Activated effector memory CD4-positive, alpha-beta T cell treated with Interleukin-2 at 50 U/mL for 16 hours (primary cell): ENCODE data around the gene COL18A1.
"Not testable (repeated sequence)": the region's sequence is repeated elsewhere in the genome, so short reads cannot be mapped to it uniquely, and the experiment has no call there.

ENCODE experiments used
- DNase-seq: peaks from one replicate; pipeline ENCODE4 v3.0.0-alpha.2; 2020

The COL18A1 gene

DNA sequence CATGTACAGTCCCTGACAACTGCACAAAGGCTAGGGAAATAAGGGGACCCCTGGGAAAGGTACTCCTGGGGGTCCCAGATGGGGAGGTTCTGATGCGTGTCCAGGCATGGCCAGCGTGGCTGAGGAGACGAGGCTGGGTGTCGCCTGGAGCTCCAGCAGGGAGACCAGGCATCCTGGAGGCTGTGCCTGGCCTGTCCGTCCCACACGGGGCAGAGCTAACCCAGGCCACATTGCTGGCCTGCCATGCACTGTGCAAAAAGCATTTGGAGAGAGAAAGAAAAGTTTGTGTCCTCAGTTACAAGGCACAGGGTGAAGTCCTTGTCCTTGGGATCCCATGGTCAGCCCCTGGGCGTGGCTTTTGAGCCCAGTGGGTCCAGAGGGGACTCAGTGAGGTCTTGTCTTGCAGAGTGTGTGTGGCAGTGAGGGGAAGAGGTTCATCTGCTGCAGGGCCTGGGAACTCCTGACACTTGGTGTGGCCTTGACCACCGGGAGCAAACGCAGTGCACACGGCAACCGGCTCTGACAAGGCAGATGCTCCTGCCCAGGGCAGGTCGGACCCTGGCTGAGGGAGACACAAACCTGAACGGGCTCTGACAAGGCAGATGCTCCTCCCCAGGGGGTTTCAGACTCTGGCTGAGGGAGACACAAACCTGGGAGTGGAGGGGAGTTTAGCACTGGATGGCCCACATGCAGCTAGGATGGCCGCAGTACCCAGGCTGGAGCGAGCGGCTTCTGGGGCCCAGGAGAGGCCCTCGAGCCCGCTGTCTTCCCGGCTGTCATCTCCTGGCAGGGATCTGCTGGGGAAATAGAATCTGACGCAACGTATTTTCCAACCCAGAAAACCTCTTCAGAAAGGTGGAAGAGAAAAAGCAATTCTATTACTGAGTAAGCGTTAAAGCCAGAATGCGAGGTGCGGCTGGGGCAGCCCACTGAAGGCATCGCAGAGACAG is 37.3 kb upstream of the COL18A1 start:
- DNase-seq, result no peak

DNA sequence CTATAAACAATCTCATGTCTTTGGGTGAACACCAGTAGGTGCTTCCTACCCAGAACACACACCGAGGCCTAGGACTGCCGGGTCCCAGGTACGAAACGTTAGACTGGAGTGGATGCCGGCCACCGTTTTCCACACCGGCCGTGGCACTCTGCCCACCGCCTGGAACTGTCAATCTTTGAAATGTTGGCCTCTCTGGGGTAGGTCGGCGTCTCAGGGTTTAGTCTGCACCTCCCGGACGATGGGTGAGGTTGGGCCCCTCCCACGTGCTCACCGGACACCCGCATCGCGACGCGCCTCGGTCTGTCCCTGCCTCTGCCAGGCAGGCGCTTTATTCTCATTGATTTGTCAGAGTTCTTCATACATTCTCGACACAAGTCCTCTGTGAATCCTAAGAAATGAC is 35.9 kb upstream of the COL18A1 start:
- not testable (repeated sequence) for DNase-seq

DNA sequence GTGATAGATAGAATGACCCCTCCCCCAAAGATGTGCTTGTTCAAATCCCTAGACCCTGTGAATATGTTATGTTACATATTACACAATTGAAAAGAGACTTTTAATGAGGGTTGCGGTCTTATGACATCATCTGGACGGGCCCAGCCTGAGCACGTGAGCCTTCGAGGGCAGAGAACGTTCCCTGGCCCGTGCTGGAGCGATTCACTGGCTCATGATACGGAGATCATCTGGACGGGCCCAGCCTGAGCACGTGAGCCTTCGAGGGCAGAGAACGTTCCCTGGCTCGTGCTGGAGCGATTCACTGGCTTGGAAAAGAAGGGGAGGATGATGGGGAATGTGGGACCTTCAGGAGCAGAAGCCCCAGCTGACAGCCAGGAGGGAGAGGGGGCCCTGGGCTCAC is 34.4 kb upstream of the COL18A1 start:
- DNase-seq, result no peak

DNA sequence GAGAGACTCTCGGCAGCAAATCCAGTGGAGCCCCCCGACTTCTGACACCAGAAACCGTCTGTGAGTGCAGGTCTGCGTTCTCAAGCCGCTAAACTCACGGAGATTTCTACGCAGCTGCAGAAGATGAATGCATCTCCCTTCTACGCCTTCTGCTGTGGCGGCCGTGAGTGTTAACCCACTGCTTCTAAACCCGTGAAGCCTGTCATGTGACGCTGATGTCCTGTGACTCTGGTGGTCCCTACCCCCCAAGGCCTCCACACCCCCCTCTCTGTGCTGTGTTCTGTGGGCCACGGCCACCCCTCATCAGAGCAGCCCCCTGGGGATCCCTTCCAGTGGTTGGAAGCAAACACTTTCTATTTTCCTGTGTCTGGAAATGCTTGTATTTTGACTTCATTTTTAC is 33.9 kb upstream of the COL18A1 start:
- no peak for DNase-seq

DNA sequence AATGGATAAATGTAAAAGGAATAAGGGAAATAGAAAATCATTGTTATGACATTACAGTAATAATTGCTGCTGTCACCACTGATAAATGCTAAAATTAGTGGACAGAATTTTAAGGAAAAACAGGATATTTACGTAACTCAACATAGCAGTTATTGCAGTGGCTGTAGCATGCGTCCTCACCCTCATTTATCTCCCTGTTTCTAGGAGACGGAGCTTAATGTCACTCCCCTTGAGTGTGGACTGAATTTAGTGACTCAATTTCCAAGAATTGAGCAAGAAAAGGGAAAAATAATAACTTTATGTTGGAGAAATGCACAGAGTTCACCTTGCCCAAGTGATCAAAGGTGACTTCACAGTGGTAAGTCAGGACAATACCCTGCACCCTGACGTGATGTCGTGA is 33.3 kb upstream of the COL18A1 start:
- DNase-seq, result no peak

DNA sequence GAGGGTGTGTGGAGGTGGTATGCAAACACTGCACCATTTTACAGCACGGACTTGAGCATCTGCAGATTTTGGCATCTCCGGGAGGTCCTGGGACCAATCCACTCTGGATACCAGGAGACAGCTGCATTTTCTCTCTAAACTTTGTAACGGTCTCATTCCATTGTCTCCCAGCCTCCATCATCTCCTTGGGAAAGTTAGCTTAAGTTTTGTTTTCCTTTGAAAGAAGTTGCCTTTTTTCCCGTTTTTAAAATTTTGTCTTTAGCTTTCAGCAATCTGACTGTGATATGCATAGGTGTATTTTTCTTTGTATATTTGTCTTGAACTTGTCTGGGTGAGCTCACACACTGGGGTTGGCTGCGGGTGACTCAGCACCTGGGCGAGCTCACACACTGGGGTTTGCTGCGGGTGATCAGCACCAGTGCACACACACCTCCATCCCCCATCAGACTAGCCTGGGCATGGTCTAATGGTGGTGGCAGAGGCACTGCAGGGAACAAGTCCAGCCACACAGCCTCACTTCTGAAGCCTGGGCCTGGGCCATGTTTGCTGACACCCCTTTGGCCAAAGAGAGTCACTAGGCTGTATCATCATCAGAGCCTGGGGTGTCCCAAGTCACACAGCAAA is 32.1 kb upstream of the COL18A1 start:
- DNase-seq, result no peak

DNA sequence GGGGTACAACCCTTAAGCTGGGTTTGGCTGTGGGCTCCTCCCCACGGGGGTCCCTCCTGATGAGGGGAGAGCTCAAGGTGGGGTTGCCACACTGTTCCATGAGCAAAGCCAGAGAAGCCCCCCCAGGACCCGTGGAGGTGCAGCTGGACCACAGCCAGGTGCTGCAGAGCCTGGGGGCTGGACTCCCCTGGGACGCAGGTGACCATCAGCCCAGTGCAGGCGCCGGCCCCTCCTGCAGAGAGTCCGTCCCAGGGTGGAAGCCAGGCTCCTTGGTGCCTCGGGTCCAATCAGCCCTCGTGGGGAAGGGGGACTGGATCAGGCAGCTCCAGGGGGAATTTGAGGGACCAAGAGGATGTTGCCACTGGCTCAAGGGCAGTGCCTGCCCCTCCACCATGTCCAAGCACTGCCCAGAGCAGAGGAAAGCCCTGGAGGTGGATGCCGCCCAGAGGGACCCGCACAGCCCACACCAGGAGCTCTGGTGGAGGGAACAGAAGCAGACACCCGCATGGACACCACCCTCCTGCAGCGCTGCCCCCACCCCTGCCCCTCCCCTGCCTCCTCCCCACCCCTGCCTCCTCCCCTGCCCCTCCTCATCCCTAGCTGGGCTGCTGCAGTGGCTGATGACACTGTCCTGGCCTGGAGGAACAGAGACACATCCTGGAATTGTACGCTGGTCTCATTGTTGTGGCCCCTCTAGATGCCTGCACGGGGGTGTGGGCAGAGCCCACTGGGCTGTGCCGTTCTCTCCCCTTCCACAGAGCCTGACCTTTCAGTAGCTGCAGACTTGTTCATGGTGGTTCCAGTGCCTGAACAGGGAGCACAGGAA is 30.8 kb upstream of the COL18A1 start:
- DNase-seq, result no peak

DNA sequence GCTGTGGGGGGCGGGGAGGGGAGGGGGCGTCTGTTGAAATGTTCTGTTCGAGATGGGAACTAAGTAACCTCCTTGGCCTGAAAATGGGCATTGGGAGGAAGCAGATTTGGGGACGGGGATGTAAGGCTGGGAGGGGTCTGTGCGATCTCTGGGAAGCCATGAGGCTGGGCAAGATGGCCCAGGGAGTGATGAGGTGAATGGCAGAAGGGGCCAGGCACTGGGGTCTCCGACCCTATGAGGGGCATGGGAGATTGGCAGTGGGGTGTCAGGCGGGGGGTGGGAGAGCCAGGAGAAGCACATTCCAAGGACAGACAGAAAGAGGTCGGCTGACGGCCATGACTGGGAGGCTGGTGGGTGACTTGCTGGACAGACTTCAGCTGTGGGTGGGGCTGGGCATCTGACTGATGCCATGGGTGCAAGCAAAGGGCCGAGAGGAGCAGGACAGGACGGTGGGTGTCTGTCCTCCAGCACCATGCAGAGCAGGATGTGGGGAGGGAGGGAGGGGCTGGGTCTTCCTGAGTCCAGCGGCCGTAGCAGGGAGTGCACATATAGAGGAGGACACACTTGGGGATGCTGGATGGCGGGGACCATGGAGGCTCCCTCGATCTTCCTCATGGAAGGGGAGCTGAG is 30.0 kb upstream of the COL18A1 start:
- DNase-seq, result no peak

DNA sequence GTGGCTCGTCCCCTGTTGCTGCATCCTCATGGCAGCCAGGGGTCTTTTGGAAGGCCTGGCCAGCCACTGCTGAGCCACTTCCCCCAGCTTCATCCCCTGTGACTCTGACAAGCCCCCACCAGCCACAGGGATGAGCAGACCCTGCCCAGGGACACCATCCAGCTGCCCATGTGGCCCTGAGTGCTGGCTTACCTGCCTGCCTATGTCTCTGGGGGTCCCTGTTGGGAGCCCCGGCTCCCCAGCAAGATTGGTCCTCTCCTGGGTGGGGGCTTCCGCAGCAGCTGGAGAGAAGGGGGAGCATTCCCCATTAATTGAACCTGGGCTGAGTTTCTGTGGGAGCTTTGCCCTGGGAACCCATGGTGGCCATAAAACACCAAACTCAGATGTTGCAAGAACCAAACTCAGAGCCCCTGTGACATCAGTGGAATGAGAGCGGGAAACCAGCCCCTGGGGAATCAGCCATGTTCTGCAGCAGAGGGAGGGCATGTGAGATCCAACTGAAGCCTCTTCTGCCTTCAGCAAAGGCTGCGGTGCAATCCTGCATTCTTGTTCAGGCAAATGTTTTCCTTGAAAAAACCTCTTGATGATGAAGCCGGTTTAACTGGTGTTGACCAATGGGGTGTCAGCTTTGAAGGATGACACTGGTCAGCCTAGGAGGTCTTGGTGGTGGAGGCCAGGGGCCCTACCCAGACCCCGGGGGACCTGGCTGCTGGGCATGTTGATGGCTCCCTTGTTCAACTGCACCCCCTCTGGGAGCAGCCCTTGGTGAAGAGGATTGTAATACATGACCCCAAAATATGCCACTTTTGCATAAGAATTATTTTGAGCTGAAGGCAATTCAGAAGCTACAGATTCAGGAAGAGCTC is 28.3 kb upstream of the COL18A1 start:
- no peak for DNase-seq

DNA sequence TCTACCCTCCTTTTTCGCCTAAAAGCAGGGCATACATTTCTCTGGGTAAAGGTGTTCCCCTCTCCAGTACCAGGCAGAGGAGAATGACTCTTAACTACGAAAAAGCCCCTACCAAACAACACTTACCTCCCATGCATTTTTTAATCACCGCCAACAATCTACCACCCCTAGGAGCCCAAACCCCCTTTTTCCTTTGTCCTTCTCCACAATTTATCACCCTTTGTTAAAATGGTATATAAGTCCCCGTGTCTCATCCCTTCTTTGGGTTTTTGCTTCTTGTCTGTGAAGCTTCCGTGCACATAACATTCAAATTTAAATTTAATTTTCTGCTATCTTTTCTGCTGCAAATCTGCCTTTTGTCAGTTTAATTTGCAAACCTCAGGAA is 27.6 kb upstream of the COL18A1 start:
- DNase-seq, result no peak

DNA sequence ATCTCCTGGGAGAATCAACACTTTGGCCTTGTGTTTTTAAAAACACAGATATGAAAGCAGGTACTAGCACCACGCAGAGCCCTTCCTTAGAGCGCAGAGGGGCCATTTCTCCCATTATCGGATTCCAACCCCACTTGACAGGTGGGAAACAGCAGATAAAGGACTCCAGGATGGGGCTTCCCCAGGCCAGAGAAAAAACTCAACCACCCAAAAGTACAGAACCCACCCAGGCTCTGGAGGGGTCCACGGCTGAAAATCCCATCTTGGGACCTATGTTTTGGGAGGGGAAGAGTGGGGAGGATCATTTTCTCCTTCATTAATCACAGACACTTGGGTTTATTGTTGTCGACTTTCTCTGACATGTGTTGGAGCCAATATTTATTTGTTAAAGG is 27.1 kb upstream of the COL18A1 start:
- DNase-seq, result no peak

DNA sequence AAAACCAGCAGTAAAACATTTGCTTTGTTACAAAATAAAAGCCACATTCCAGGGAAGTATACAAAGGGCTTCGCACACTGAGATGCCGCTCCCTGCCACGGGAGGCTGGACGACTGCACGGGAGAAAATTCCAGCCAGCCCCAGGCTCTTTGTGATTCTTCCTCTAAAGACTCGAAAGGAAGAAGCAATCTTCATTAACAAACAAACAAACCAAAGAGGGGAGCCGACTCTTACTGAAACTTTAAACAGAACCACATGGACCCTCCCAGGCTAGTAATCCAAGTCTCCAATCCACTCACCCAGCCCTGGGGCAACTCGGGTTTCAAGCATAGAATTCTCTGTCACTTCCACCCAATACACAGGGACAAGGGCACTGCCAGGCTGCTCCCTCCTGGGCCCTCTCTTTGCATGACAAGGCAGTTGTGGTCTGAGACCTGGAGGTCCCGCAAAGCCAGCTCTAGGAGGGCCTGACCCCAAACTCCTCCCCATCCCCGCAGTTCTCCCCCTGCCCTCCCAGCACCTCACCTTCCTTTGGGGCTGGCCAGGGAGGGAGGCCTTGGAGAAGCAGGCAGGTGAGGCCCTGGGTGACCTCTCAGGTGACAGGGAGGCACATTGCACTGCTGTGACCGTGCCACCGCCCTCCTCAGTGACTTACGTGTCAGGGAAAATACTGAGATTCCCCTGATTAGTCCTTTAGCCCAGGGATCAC is 26.6 kb upstream of the COL18A1 start:
- no peak for DNase-seq

DNA sequence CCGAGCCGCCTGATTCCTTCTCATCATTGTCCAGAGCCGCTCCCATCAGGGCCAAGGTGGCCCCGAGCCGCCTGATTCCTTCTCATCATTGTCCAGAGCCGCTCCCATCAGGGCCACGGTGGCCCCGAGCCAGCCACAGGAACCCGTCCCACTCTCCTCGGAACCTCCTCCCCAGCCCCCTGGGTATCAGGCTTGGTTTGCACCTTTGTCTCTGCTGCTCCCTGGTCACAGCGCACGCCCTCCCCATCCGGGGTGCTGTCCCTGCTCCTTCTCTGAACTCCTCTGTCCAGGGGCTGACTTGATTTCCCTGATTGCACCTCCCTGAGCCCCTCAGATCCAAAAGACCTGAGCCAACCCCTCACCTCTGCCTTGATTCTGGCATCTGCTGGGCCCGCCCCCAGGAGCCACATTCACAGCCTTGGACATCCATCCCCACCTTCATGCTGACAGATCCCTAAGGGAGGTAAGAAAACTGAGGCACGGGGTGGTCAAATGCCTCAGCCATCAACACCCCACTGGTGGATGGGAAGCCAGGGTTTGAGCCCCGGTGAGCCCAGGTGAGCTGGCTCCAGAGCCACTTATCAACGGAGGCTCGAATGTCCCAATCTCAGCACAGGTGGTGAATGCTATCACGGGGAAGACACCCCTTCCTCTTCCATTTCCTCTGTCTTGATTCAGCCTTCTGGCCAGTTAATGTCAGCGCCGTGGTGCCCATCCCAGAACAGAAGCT is 25.6 kb upstream of the COL18A1 start:
- no peak for DNase-seq

DNA sequence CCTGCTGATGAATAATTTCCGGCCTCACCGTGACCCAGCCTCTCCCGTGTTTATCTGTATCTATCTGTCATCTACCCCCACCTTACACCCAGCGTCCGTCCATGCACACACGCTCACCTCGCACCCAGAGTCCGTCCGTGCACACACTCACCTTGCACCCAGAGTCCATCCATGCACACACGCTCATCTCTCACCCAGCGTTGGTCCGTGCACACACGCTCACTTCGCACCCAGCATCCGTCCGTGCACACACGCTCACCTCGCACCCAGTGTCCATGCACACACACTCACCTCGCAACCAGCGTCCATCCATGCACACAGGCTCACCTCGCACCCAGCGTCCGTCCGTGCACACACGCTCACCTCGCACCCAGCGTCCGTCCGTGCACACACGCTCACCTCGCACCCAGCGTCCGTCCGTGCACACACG is 25.0 kb upstream of the COL18A1 start:
- no peak for DNase-seq

DNA sequence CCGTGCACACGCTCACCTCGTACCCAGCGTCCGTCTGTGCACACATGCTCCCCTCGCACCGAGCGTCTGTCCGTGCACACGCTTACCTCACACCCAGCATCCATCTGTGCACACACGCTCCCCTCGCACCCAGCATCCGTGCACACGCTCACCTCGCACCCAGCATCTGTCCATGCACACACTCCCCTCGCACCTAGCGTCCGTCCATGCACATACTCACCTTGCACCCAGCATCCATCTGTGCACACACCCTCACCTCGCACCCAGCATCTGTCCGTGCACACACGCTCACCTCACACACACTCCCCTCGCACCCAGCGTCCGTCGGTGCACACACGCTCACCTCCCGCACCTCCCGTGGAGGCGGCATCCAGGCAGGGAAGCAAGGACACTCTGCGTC is 24.4 kb upstream of the COL18A1 start:
- DNase-seq, result no peak

DNA sequence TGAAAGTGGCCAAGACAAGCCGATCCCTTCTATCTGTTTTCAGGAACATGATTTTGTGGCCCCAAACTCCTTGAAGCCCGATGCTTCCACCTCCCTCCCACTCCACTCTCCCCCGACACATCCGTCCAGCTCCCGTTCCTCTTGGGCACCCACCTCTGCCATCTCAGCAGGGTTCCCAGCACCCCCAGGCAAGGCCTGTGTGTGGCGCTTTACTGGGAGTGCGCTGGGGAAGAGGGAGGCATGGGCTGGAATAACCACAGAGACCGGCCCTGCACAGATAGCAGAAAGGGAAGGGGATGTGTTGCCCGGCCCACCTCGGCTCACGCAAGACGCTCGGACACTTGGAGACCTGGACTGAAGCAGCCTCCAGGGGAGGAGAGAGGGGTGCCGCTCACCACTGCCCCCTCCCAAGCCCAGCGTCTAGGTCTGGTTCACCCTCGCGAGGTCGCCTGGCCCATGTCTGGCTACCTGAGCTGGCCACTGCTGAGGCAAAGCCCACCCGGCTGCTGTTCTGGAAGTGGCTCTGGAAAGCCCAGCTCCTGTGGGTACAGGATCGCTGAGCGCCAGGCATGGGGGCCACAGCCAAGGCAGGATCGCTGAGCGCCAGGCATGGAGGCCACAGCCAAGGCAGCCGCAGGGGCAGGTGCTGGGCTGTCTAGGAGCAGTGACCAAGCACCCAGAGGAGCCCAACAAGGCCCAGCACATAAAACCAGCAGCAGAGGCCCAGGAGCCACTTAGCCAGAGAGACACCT is 23.8 kb upstream of the COL18A1 start:
- no peak for DNase-seq

DNA sequence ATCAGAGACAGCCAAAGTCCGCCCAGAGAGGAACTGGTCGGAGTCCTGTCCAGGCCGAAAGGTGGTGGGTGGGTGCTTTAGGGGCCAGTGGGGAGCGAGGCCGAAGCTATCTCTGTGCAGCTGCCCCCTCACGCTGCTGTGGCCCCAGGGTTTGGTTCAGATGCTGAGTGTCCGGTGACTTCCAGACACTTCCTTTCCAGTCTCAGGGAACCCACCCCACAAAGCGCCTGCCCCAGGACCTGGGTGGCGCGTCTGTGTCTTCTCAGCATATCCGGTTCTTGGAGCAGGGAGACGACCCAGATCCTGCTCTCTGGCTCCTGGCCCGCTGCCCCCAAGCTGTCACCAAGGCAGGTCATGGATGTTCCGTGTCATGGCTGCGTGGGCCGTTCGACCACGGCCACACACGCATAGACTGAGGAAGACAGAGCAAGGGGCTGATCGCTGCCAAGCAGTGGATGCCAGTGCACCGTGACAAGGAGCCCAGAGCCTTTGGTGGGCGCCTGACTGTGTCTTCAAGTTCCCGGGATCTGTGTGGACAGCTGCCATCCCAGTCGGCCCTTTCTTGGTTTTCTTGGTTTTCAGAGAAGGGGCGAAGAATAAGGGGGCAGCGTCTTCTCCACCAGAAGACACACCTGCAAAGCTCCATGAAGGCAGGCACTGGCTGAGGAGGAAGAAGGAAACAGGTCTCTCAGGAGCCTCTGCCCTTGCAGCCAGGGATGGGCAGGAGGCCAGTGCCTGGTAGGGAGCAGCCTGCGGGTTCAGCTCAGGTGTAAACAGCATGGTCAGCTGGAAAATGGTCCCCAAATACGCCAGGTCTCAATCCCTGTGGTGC is 22.9 kb upstream of the COL18A1 start:
- DNase-seq, result no peak

DNA sequence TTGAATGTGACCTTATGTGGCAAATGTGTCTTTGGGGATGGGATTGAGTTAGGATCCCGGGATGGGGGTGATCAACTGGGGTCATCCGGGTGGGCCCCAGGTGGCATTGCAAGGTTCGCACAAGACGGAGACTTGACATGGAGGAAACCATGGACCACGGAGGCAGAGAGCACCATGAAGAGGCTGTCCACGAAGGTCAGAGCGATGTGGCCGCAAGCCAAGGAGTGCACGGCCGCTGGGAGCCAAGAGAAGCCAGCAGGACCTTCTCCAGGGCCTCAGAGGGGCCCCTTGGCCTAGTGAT is 22.3 kb upstream of the COL18A1 start:
- DNase-seq, result no peak

DNA sequence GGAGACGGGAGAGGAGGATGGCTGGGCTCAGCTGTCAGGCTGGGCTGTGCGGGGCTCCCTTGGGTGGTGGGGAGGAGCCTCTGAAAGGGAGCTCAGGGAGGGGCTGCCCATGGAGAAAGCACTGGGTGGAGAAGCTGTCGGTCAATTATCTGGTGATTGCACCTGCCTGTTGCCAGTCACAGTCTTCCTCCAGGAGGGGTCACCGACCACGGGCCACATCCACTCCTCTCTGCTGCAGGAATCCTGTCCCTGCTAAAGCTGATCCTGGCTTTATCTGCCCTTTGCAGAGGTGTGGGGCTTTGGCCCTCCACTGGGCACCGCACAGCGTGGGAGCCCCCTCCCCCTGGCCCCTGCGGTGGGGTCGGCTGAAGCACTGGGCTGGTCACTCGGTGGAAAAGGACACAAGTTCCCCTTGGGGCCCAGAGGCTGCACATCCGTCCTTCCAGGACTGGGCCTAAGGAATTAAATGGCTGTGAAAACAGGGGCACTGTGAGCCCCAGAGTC is 21.8 kb upstream of the COL18A1 start:
- DNase-seq, result no peak
